ENCODE measurements around the gene SPATS2.

DNA sequence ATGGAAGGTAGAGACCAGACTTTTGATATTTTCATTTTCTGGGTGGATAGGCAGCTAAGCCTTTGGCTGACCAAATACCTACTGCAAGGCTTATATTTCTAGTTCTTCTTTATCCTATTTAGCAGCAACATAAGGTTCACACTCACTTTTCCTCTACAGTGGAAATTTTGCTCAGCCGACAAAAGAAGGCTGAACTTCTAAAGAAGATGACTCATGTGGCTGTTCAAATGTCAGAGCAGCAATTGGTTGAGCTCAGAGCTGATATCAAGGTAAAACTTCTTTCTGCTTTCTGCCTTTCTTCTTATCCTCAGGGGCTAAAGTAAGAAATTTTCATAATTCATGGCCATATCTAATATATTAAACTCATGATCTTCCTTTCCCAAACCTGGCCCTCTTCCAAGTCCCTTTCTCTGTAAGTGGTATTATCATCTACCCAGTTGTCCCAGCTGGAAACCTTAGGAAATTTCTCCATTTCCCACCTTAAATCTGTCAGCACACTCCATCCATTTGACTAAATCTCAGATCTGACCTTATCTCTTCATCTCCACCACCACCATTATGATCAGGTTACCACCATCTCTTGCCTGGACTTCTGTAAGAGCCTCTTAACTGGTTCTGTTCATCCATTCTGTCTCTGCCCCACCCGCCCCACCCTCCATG lies 151.8 kb downstream of the SPATS2 start:
- TF ChIP-seq POLR2A (IDR thresholded peaks at IDR 0.05) (no peak), CTCF (IDR thresholded peaks at IDR 0.05) (no peak), EP300 (IDR thresholded peaks at IDR 0.05) (no peak)

All from ovary (tissue), 3 donors.